IMR-90 (cell line): Measurements from ENCODE around the gene TEAD1. TPM values are rescaled to one million over a fixed set of nuclear protein-coding genes. Genes with fewer than 3 reads are reported as not detected.

ENCODE experiments used
- ATAC-seq: fragments of 200-7000 bp; cut with Tn5 transposase; 2 replicates; pipeline ENCODE4 v1.9.1; 2020; ENCODE audit warnings: low read depth, mild to moderate bottlenecking, moderate library complexity
- BruUV-seq: library from RNA; stranded (reverse); fragments of 400-500 nt; replicated peaks from 2 replicates; lab custom pipeline; 2021; lab: Mats Ljungman, UMichigan
- CTCF ChIA-PET: fragments of 300-600 bp; formaldehyde crosslinking; extraction: SDS; loops from one replicate; lab custom pipeline; 2021; ENCODE audit warnings: antibody characterized with exemption; lab: Yijun Ruan, JAX
- POLR2A ChIA-PET: fragments of 300-600 bp; sonication (Branson Sonifier 250); formaldehyde crosslinking; loops from one replicate; lab custom pipeline; 2022; ENCODE audit warnings: antibody characterized with exemption; ENCODE audit not compliant: unreplicated experiment; lab: Charles Lee
- DNase-seq: peaks from one replicate; pipeline ENCODE4 v3.0.0; 2013
- H2AFZ ChIP-seq: replicated peaks from 2 replicates; pipeline ENCODE3; 2013; ENCODE audit warnings: low read length, mild to moderate bottlenecking; ENCODE audit not compliant: poor library complexity
- H2AK5ac ChIP-seq: 2 replicates; pipeline ENCODE4 v1.6.1; 2013; ENCODE audit warnings: low read depth, low read length, inconsistent platforms
- H2AK9ac ChIP-seq: replicated peaks from 2 replicates; pipeline ENCODE3; 2013; ENCODE audit warnings: mild to moderate bottlenecking, low read depth, low read length, moderate library complexity; ENCODE audit not compliant: poor library complexity
- H2BK120ac ChIP-seq: 2 replicates; pipeline ENCODE4 v1.6.1; 2013; ENCODE audit warnings: low read depth, low read length, inconsistent platforms
- H2BK15ac ChIP-seq: 3 replicates; pipeline ENCODE4 v1.6.1; 2013; ENCODE audit warnings: low read depth, low read length, inconsistent platforms
- H2BK20ac ChIP-seq: 2 replicates; pipeline ENCODE4 v1.6.1; 2013; ENCODE audit warnings: low read depth, mild to moderate bottlenecking, inconsistent platforms, low read length, moderate library complexity
- H2BK5ac ChIP-seq: 2 replicates; pipeline ENCODE4 v1.6.1; 2013; ENCODE audit warnings: mild to moderate bottlenecking, low read depth, low read length, inconsistent platforms; ENCODE audit not compliant: poor library complexity, severe bottlenecking
- H3K14ac ChIP-seq: replicated peaks from 2 replicates; pipeline ENCODE4 v1.6.1; 2013; ENCODE audit warnings: low read depth, low read length, inconsistent platforms
- H3K18ac ChIP-seq: 2 replicates; pipeline ENCODE4 v1.6.1; 2013; ENCODE audit warnings: low read depth, low read length, control low read depth
- H3K23ac ChIP-seq: 2 replicates; pipeline ENCODE4 v1.6.1; 2013; ENCODE audit warnings: low read depth, low read length, inconsistent platforms
- H3K27ac ChIP-seq: 2 replicates; pipeline ENCODE4 v1.5.1; 2013; ENCODE audit warnings: mild to moderate bottlenecking, control low read depth, low read length; ENCODE audit not compliant: insufficient read depth
- H3K27me3 ChIP-seq: 2 replicates; pipeline ENCODE4 v1.6.1; 2013; ENCODE audit warnings: low read length; ENCODE audit not compliant: control insufficient read depth, insufficient read depth
- H3K36me3 ChIP-seq: 2 replicates; pipeline ENCODE4 v1.6.1; 2013; ENCODE audit warnings: low read length, mixed read lengths; ENCODE audit not compliant: control insufficient read depth, insufficient read depth
- H3K4ac ChIP-seq: 2 replicates; pipeline ENCODE4 v1.6.1; 2013; ENCODE audit warnings: low read depth, low read length, inconsistent platforms
- H3K4me1 ChIP-seq: 2 replicates; pipeline ENCODE4 v1.6.1; 2013; ENCODE audit warnings: low read length, mixed read lengths; ENCODE audit not compliant: control insufficient read depth, insufficient read depth
- H3K4me2 ChIP-seq: 2 replicates; pipeline ENCODE4 v1.6.1; 2013; ENCODE audit warnings: low read depth, mild to moderate bottlenecking, control low read depth, low read length, moderate library complexity
- H3K4me3 ChIP-seq: 2 replicates; pipeline ENCODE4 v1.5.1; 2013; ENCODE audit warnings: low read depth, mild to moderate bottlenecking, control low read depth, low read length, moderate library complexity; ENCODE audit not compliant: insufficient read depth
- H3K56ac ChIP-seq: 2 replicates; pipeline ENCODE4 v1.6.1; 2013; ENCODE audit warnings: low read length, inconsistent platforms; ENCODE audit not compliant: insufficient read depth; ENCODE audit errors: extremely low read depth
- H3K79me1 ChIP-seq, 2 experiments: 2 replicates each; pipeline ENCODE4 v1.6.1; 2013; ENCODE audit warnings: low read length in 2 of 2, inconsistent platforms in 1 of 2, low read depth in 1 of 2
- H3K9ac ChIP-seq: 2 replicates; pipeline ENCODE4 v1.6.1; 2013; ENCODE audit warnings: low read depth, low read length, control low read depth
- H3K9me1 ChIP-seq: 2 replicates; pipeline ENCODE4 v1.6.1; 2013; ENCODE audit warnings: low read length, inconsistent platforms; ENCODE audit not compliant: insufficient read depth
- H3K9me3 ChIP-seq: 2 replicates; pipeline ENCODE4 v1.6.1; 2013; ENCODE audit warnings: low read length; ENCODE audit not compliant: control insufficient read depth, insufficient read depth
- H4K20me1 ChIP-seq: 2 replicates; pipeline ENCODE4 v1.6.1; 2013; ENCODE audit warnings: low read length, inconsistent platforms; ENCODE audit not compliant: insufficient read depth
- H4K5ac ChIP-seq: 2 replicates; pipeline ENCODE4 v1.6.1; 2013; ENCODE audit warnings: mild to moderate bottlenecking, low read depth, low read length, control low read depth
- H4K8ac ChIP-seq, 2 experiments: 2 replicates each; pipeline ENCODE4 v1.6.1; 2013; ENCODE audit warnings: low read depth in 2 of 2, low read length in 2 of 2, control low read depth in 1 of 2, inconsistent platforms in 1 of 2
- H4K91ac ChIP-seq: 2 replicates; pipeline ENCODE4 v1.6.1; 2013; ENCODE audit warnings: low read depth, low read length, inconsistent platforms; ENCODE audit not compliant: insufficient read depth
- BHLHE40 ChIP-seq: fragments of 150-350 bp; IDR thresholded peaks from 2 replicates; pipeline ENCODE4 v1.6.1; 2016; ENCODE audit warnings: mild to moderate bottlenecking, low read depth, low read length
- CEBPB ChIP-seq: IDR thresholded peaks from 2 replicates; pipeline ENCODE4 v1.6.1; 2012; ENCODE audit warnings: low read depth, low read length, improper control_type of control experiment
- CHD1 ChIP-seq: IDR thresholded peaks from 2 replicates; pipeline ENCODE4 v1.6.1; 2012; ENCODE audit warnings: low read depth, low read length, improper control_type of control experiment
- MAFK ChIP-seq: IDR thresholded peaks from 2 replicates; pipeline ENCODE4 v1.6.1; 2012; ENCODE audit warnings: low read depth, low read length, improper control_type of control experiment
- MAZ ChIP-seq: IDR thresholded peaks from 2 replicates; pipeline ENCODE4 v1.6.1; 2012; ENCODE audit warnings: low read depth, mild to moderate bottlenecking, low read length, improper control_type of control experiment, moderate library complexity, borderline replicate concordance
- MXI1 ChIP-seq: IDR thresholded peaks from 2 replicates; pipeline ENCODE4 v1.6.1; 2012; ENCODE audit warnings: low read depth, mild to moderate bottlenecking, low read length, moderate library complexity, borderline replicate concordance
- NFE2L2 ChIP-seq: fragments of 150-350 bp; IDR thresholded peaks from 2 replicates; pipeline ENCODE4 v1.6.1; 2016; ENCODE audit warnings: low read depth, mild to moderate bottlenecking, low read length
- POLR2A ChIP-seq: IDR thresholded peaks from 2 replicates; pipeline ENCODE4 v1.6.1; 2012; ENCODE audit warnings: mild to moderate bottlenecking, low read depth, low read length
- RCOR1 ChIP-seq: IDR thresholded peaks from 2 replicates; pipeline ENCODE4 v1.6.1; 2012; ENCODE audit warnings: mild to moderate bottlenecking, low read length, improper control_type of control experiment; ENCODE audit not compliant: insufficient replicate concordance
- SMC3 ChIP-seq: fragments of 150-350 bp; IDR thresholded peaks from 2 replicates; pipeline ENCODE4 v1.6.1; 2016; ENCODE audit warnings: low read depth, mild to moderate bottlenecking, antibody characterized with exemption, low read length, moderate library complexity
- WGBS, 2 experiments: methylation state at CpG; one replicate each; pipeline versions ENCODE4 v1.1.5 to v1.1.7; 2013; ENCODE audit warnings: missing lambda C conversion rate in 2 of 2; ENCODE audit not compliant: insufficient read length in 1 of 2; ENCODE audit errors: extremely low coverage in 2 of 2; 5-methylcytosine and 5-hydroxymethylcytosine counted together
- dilution Hi-C: fragments of 300-500 bp; cut with HindIII; formaldehyde crosslinking; loops from one replicate; pipeline ENCODE4 v1.14.3; 2018; ENCODE audit warnings: low sequenced_read_pairs; ENCODE audit not compliant: unreplicated experiment
- in situ Hi-C: fragments of 300-500 bp; cut with MboI; formaldehyde crosslinking; loops from 3 replicates; pipeline ENCODE4 v1.14.3; 2019; ENCODE audit warnings: low sequenced_read_pairs, inconsistent platforms, mixed read lengths
- intact Hi-C: fragments of 100-400 bp; cut with micrococcal nuclease; formaldehyde crosslinking; loops from 2 replicates; pipeline ENCODE4 v1.10.0; 2022
- polyA plus RNA-seq, 3 experiments: library from polyadenylated mRNA; depleted of rRNA; stranded (reverse); fragments of >200 nt; gene quantifications; 2 replicates each; pipeline ENCODE4 v1.2.3, GENCODE V29; 2012; ENCODE audit warnings: low replicate concordance in 1 of 3
- total RNA-seq: library from RNA; depleted of rRNA; stranded (reverse); fragments of >200 nt; gene quantifications from 2 replicates; pipeline ENCODE4 v1.2.3, GENCODE V29; 2012
- TF ChIP-seq, protein P1 (sequence below): conservative IDR thresholded peaks from 2 replicates; pipeline ENCODE4 v1.5.1; 2012; ENCODE audit warnings: mild to moderate bottlenecking, low read depth, low read length, improper control_type of control experiment

Gene TEAD1
- total and polyA plus RNA-seq, 2 of the 4 experiments (the other 2 are of a cell fraction) = 51.8 to 69.2 TPM

DNA sequence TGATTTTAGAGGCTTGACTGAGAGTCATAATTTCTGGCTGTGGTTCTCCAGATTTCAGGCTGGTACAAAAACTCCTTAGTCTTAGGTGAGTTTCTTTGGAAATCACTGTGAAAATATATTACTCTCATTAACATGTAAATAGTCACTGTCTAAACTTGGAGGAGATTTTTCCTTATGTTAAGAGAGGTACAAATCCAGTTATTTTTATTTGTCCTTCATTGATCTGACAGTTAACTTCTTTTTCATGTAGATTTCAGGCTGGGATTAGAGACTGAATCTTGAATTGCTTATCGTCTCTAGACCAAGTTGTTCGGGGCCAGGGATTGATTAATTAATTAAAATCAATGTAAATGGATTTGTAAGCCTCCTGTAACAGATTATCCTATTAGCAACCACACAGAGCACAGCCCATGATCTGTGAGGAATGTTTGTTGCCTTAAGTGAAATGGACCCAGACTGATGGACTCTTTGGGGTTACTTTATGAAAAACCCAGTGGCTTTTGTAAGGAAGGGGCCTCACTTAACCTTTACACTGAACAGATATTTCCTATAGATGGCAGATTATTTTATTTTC, 21.1 kb downstream of the TEAD1 start:
- DNase-seq (no peak), ATAC-seq (no peak)
- no peak overlapping the region for H2AFZ ChIP-seq
- H3K4me2 ChIP-seq = no peak overlapping the region
- H3K18ac ChIP-seq = peak overlapping the region; percentile 51
- H2AK5ac ChIP-seq = peak overlapping the region; percentile 58; the same call in 1 of the 2 replicates
- peaks cover 17 to 79% of the 10 kb centered on the region in 2 experiments; a peak in 3 of 4 replicates for H3K79me1 ChIP-seq
- peaks cover 43% of the 10 kb centered on the region for H3K4me1 ChIP-seq
- peak overlapping the region; percentile 93 for H3K23ac ChIP-seq
- intact Hi-C loops = no loop called here
- in situ Hi-C loops = no loop called here
- H3K27me3 ChIP-seq = no peaks in the 10 kb centered on the region
- peak overlapping the region; percentile 80; the same call in 1 of the 2 replicates for H3K4ac ChIP-seq
- H2BK5ac ChIP-seq = peak overlapping the region; percentile 35
- dilution Hi-C loops = loop anchor here (25.0 kb wide), 1 partner anchor 192 kb away; no protein-coding TSS in a partner anchor
- no TSS peak for BruUV-seq
- no peaks in the 10 kb centered on the region; the same call in 1 of the 2 replicates for H3K36me3 ChIP-seq
- H2BK15ac ChIP-seq = peak overlapping the region; percentile 18; the same call in 2 of the 3 replicates
- peaks cover 90% of the 10 kb centered on the region for H4K20me1 ChIP-seq
- POLR2A ChIA-PET = no interaction called here
- peaks cover 33% of the 10 kb centered on the region for H3K9me1 ChIP-seq
- peak overlapping the region; percentile 66 for H3K27ac ChIP-seq
- H3K4me3 ChIP-seq = no peak overlapping the region
- H3K9ac ChIP-seq = peak overlapping the region; percentile 48; the same call in 1 of the 2 replicates
- no peaks in the 10 kb centered on the region for H3K9me3 ChIP-seq
- no peak overlapping the region for H2AK9ac ChIP-seq
- H3K14ac ChIP-seq = peak overlapping the region; percentile 95
- peak overlapping the region; percentile 23; the same call in 1 of the 2 replicates for H2BK20ac ChIP-seq
- TF ChIP-seq BHLHE40 = no peak
- no peak for TF ChIP-seq MAZ
- no peak for TF ChIP-seq RCOR1
- TF ChIP-seq CEBPB = no peak
- TF ChIP-seq NFE2L2 = no peak
- TF ChIP-seq MXI1 = no peak
- TF ChIP-seq, protein P1, sequence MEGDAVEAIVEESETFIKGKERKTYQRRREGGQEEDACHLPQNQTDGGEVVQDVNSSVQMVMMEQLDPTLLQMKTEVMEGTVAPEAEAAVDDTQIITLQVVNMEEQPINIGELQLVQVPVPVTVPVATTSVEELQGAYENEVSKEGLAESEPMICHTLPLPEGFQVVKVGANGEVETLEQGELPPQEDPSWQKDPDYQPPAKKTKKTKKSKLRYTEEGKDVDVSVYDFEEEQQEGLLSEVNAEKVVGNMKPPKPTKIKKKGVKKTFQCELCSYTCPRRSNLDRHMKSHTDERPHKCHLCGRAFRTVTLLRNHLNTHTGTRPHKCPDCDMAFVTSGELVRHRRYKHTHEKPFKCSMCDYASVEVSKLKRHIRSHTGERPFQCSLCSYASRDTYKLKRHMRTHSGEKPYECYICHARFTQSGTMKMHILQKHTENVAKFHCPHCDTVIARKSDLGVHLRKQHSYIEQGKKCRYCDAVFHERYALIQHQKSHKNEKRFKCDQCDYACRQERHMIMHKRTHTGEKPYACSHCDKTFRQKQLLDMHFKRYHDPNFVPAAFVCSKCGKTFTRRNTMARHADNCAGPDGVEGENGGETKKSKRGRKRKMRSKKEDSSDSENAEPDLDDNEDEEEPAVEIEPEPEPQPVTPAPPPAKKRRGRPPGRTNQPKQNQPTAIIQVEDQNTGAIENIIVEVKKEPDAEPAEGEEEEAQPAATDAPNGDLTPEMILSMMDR = no peak
- TF ChIP-seq CHD1 = no peak
- no peak for TF ChIP-seq MAFK
- TF ChIP-seq POLR2A = no peak
- TF ChIP-seq SMC3 = no peak
- no peak overlapping the region; the same call in 1 of the 2 replicates for H4K91ac ChIP-seq
- no peak overlapping the region; the same call in 1 of the 2 replicates for H4K5ac ChIP-seq
- WGBS, 2 experiments = no CpG with 5 or more reads among the region's 2 CpGs
- peak overlapping the region; percentile 70 for H2BK120ac ChIP-seq
- peak overlapping the region; percentile 35 to 91; a peak in 2 of 4 replicates for H4K8ac ChIP-seq
- H3K56ac ChIP-seq = no peak overlapping the region
- CTCF ChIA-PET = interaction anchor here (1.0 to 1.3 kb wide), 2 partner anchors 123 to 194 kb away, joined by 3 to 4 read pairs; no protein-coding TSS in a partner anchor
